HepG2 (cell line): Measurements from ENCODE around the gene SEMA6B. TPM values are rescaled to one million over a fixed set of nuclear protein-coding genes. Genes with fewer than 3 reads are reported as not detected.

Source experiments
- ATAC-seq: fragments of 200-7000 bp; cut with Tn5 transposase; 3 replicates; pipeline ENCODE4 v1.9.1; 2020; ENCODE audit warnings: mild to moderate bottlenecking, moderate library complexity
- BruUV-seq: library from RNA; stranded (reverse); fragments of 400-500 nt; replicated peaks from 2 replicates; lab custom pipeline; 2021; lab: Mats Ljungman, UMichigan
- CTCF ChIA-PET: fragments of 300-600 bp; formaldehyde crosslinking; extraction: SDS; loops from one replicate; lab custom pipeline; 2021; ENCODE audit warnings: low total read pairs, inconsistent platforms, low intra/inter-chr PET ratio; lab: Yijun Ruan, JAX
- POLR2A ChIA-PET: fragments of 350-600 bp; sonication (Branson Sonifier 250); formaldehyde crosslinking; loops from one replicate; lab custom pipeline; 2020; ENCODE audit warnings: antibody characterized with exemption, inconsistent platforms; lab: Yijun Ruan, JAX
- DNase-seq: peaks from one replicate; pipeline ENCODE4 v3.0.0-alpha.2; 2015; ENCODE audit warnings: low spot score
- FAIRE-seq: peaks from 3 replicates; lab custom pipeline; 2011; peaks lifted over from hg19 to GRCh38; lab: Jason Lieb, UNC
- H2AFZ ChIP-seq: one replicate; pipeline ENCODE4 v1.6.1; 2011; ENCODE audit warnings: low read length, inconsistent platforms
- H3K27ac ChIP-seq: fragments of 300-600 bp; 3 replicates; pipeline ENCODE4 v1.8.0; 2011; ENCODE audit warnings: mixed run types, mild to moderate bottlenecking, mixed read lengths, low read length, inconsistent platforms; ENCODE audit not compliant: insufficient read depth; ENCODE audit errors: extremely low read length
- H3K27me3 ChIP-seq, 2 experiments: fragments of 200-600 bp in 1 of 2; 2 replicates in 1 of 2; 3 replicates in 1 of 2; pipeline versions ENCODE4 v1.6.0 to v1.8.0; 2011; ENCODE audit warnings: low read length in 2 of 2, mild to moderate bottlenecking in 2 of 2, moderate library complexity in 2 of 2, inconsistent platforms in 1 of 2; ENCODE audit not compliant: insufficient read depth in 2 of 2, control insufficient read depth in 1 of 2
- H3K36me3 ChIP-seq, 2 experiments: fragments of 200-600 bp in 1 of 2; replicated peaks in 1 of 2; 2 replicates in 1 of 2; 3 replicates in 1 of 2; pipeline versions ENCODE4 v1.5.1 to v1.8.0; 2011; ENCODE audit warnings: low read length in 2 of 2, inconsistent platforms in 1 of 2; ENCODE audit not compliant: insufficient read depth in 2 of 2, control insufficient read depth in 1 of 2
- H3K4me1 ChIP-seq: 2 replicates; pipeline ENCODE4 v1.5.1; 2012; ENCODE audit warnings: low read length, inconsistent platforms; ENCODE audit not compliant: insufficient read depth
- H3K4me2 ChIP-seq: 2 replicates; pipeline ENCODE4 v1.6.0; 2011; ENCODE audit warnings: low read depth, low read length, inconsistent platforms
- H3K4me3 ChIP-seq, 3 experiments: fragments of 200-600 bp in 1 of 3; sonication (generic), shearing (Covaris generic) in 1 of 3; replicated peaks in 1 of 3; 2 replicates each; pipeline ENCODE4 v1.5.1; 2011 to 2016; ENCODE audit warnings: low read length in 3 of 3, inconsistent platforms in 2 of 3, low read depth in 2 of 3, mild to moderate bottlenecking in 2 of 3, control low read depth in 1 of 3, mixed read lengths in 1 of 3; ENCODE audit not compliant: insufficient read depth in 1 of 3
- H3K79me2 ChIP-seq: one replicate; pipeline ENCODE4 v1.6.1; 2011; ENCODE audit warnings: low read length, inconsistent platforms; ENCODE audit not compliant: insufficient read depth
- H3K9ac ChIP-seq: 2 replicates; pipeline ENCODE4 v1.6.0; 2011; ENCODE audit warnings: mild to moderate bottlenecking, low read depth, low read length, inconsistent platforms; ENCODE audit not compliant: insufficient read depth
- H3K9me3 ChIP-seq: 2 replicates; pipeline ENCODE4 v1.5.1; 2012; ENCODE audit warnings: mild to moderate bottlenecking, low read length
- H4K20me1 ChIP-seq: 2 replicates; pipeline ENCODE4 v1.6.0; 2011; ENCODE audit warnings: inconsistent platforms, mild to moderate bottlenecking, low read length, moderate library complexity; ENCODE audit not compliant: insufficient read depth
- GATAD2A ChIP-seq: IDR thresholded peaks from 2 replicates; pipeline ENCODE4 v1.6.1; 2016
- GMEB1 ChIP-seq: sonication (generic); formaldehyde crosslinking; IDR thresholded peaks from 2 replicates; pipeline ENCODE4 v1.5.1; 2020; ENCODE audit warnings: missing genetic modification reagents, mild to moderate bottlenecking, borderline replicate concordance
- MTA3 ChIP-seq: sonication (generic); formaldehyde crosslinking; IDR thresholded peaks from 2 replicates; pipeline ENCODE4 v1.4.0; 2020; ENCODE audit warnings: missing genetic modification reagents
- MTF2 ChIP-seq: sonication (generic); formaldehyde crosslinking; IDR thresholded peaks from 2 replicates; pipeline ENCODE4 v1.5.0; 2020; ENCODE audit warnings: missing genetic modification reagents, borderline replicate concordance
- PITX1 ChIP-seq: sonication (generic); formaldehyde crosslinking; IDR thresholded peaks from 2 replicates; pipeline ENCODE4 v1.5.1; 2020; ENCODE audit warnings: mild to moderate bottlenecking, missing genetic modification reagents
- ZBTB44 ChIP-seq: sonication (generic); formaldehyde crosslinking; IDR thresholded peaks from 2 replicates; pipeline ENCODE4 v1.4.0; 2020; ENCODE audit warnings: missing genetic modification reagents
- ZFP36 ChIP-seq: fragments of 150-350 bp; IDR thresholded peaks from 2 replicates; pipeline ENCODE4 v1.6.1; 2018; ENCODE audit warnings: borderline replicate concordance, low read length, low read depth; ENCODE audit not compliant: partially characterized antibody
- ZNF205 ChIP-seq: IDR thresholded peaks from 2 replicates; pipeline ENCODE4 v1.6.1; 2018; ENCODE audit warnings: missing biosample characterization, missing genetic modification reagents
- ZNF530 ChIP-seq: sonication (generic); formaldehyde crosslinking; IDR thresholded peaks from 2 replicates; pipeline ENCODE4 v1.5.0; 2020; ENCODE audit warnings: low read depth, mild to moderate bottlenecking, missing genetic modification reagents
- ZNF775 ChIP-seq: sonication (generic); formaldehyde crosslinking; IDR thresholded peaks from 2 replicates; pipeline ENCODE4 v1.4.0; 2020; ENCODE audit warnings: missing genetic modification reagents, mild to moderate bottlenecking, moderate library complexity, borderline replicate concordance
- ZNF782 ChIP-seq: sonication (generic); formaldehyde crosslinking; IDR thresholded peaks from 2 replicates; pipeline ENCODE4 v1.4.0; 2020; ENCODE audit warnings: missing genetic modification reagents, mild to moderate bottlenecking, borderline replicate concordance
- WGBS: methylation state at CpG from one replicate; pipeline ENCODE4 v1.1.6; 2017; ENCODE audit warnings: low lambda C conversion rate; 5-methylcytosine and 5-hydroxymethylcytosine counted together
- in situ Hi-C: cut with HindIII; loops from 2 replicates; pipeline ENCODE4 v1.10.0; 2017; ENCODE audit warnings: low pct_unique_long_range_greater_than_20kb; ENCODE audit not compliant: extremely low pct_ligation_motif_present
- intact Hi-C: fragments of 100-400 bp; cut with micrococcal nuclease; formaldehyde crosslinking; loops from one replicate; pipeline ENCODE4 v1.10.0; 2022; ENCODE audit not compliant: unreplicated experiment
- polyA plus RNA-seq, 8 experiments: library from polyadenylated mRNA; depleted of rRNA in 3 of 8; stranded (reverse) in 7 of 8; unstranded in 1 of 8; fragments of >200 nt; fragmentation: Illumina TruSeq in 4 of 8; extraction: Trizol in 4 of 8; gene quantifications; 2 replicates each; pipeline versions ENCODE4 v1.2.1 to v1.2.3, GENCODE V29; 2011 to 2016; ENCODE audit warnings: low read depth in 4 of 8, missing spikeins in 1 of 8, mixed read lengths in 1 of 8; ENCODE audit not compliant: insufficient read depth in 1 of 8
- total RNA-seq, 5 experiments: library from RNA; depleted of rRNA; stranded (reverse); fragments of >200 nt; fragmentation: Illumina TruSeq; extraction: Trizol; gene quantifications; 2 replicates each; pipeline ENCODE4 v1.2.3, GENCODE V29; 2016; ENCODE audit warnings: low read depth in 1 of 5
- TF ChIP-seq, protein P1 (sequence below): IDR thresholded peaks from 2 replicates; pipeline ENCODE4 v1.6.1; 2016; ENCODE audit warnings: low read depth, missing genetic modification reagents, missing compliant biosample characterization

SEMA6B gene
- total and polyA plus RNA-seq, 2 of the 13 experiments (the other 11 are each of a cell fraction or from before 2014, with no cell fraction given): 45.5 to 67.1 TPM

- intact Hi-C loops (loop anchor here (2.0 to 5.0 kb wide), 2 partner anchors 33 to 47 kb away; no protein-coding TSS in a partner anchor), in situ Hi-C loops (no loop called here)
- H3K27ac ChIP-seq: no peak overlapping the region
- H3K9ac ChIP-seq: 0 out of 2 replicates have a peak overlapping the region, but pooled peaks have one; percentile 24
- no TSS peak for BruUV-seq
- peak; percentile 65 for DNase-seq
- no peak overlapping the region for H2AFZ ChIP-seq
- no peaks in the 10 kb centered on the region for H3K79me2 ChIP-seq
- peaks cover 1 to 7% of the 10 kb centered on the region in 2 experiments; a peak in 2 of 5 replicates for H3K27me3 ChIP-seq
- peak; percentile 87 for ATAC-seq
- peak overlapping the region in 1 of 3 experiments; percentile 26; a peak in 2 of 6 replicates for H3K4me3 ChIP-seq
- FAIRE-seq: peak; percentile 87
- H3K36me3 ChIP-seq: no peaks in the 10 kb centered on the region
- ChIA-PET POLR2A (interaction anchor here (0.8 to 1.0 kb wide), 3 partner anchors 12 to 56 kb away, joined by 3 to 4 read pairs (median 3); no protein-coding TSS in a partner anchor), CTCF (interaction anchor here (1.2 kb wide), 2 partner anchors 44 to 46 kb away, joined by 7 to 9 read pairs; no protein-coding TSS in a partner anchor)
- WGBS: 11% methylated on average over 10 of the region's 11 CpGs
- H3K4me1 ChIP-seq: peaks cover 68% of the 10 kb centered on the region
- H4K20me1 ChIP-seq: no peaks in the 10 kb centered on the region
- peak overlapping the region; percentile 71 for H3K4me2 ChIP-seq
- H3K9me3 ChIP-seq: no peaks in the 10 kb centered on the region
- TF ChIP-seq MTF2 (CRISPR knock-in tag) (no peak), ZNF775 (CRISPR knock-in tag) (no peak), ZNF205 (0 out of 2 replicates have a peak, but pooled peaks have one; percentile 48), ZFP36 (peak; percentile 74), GATAD2A (CRISPR knock-in tag) (peak; percentile 73), MTA3 (CRISPR knock-in tag) (no peak), PITX1 (CRISPR knock-in tag) (no peak), GMEB1 (0 out of 2 replicates have a peak, but pooled peaks have one; percentile 4), ZBTB44 (CRISPR knock-in tag) (no peak), ZNF782 (CRISPR knock-in tag) (no peak), ZNF530 (CRISPR knock-in tag) (no peak)
- TF ChIP-seq, protein P1, sequence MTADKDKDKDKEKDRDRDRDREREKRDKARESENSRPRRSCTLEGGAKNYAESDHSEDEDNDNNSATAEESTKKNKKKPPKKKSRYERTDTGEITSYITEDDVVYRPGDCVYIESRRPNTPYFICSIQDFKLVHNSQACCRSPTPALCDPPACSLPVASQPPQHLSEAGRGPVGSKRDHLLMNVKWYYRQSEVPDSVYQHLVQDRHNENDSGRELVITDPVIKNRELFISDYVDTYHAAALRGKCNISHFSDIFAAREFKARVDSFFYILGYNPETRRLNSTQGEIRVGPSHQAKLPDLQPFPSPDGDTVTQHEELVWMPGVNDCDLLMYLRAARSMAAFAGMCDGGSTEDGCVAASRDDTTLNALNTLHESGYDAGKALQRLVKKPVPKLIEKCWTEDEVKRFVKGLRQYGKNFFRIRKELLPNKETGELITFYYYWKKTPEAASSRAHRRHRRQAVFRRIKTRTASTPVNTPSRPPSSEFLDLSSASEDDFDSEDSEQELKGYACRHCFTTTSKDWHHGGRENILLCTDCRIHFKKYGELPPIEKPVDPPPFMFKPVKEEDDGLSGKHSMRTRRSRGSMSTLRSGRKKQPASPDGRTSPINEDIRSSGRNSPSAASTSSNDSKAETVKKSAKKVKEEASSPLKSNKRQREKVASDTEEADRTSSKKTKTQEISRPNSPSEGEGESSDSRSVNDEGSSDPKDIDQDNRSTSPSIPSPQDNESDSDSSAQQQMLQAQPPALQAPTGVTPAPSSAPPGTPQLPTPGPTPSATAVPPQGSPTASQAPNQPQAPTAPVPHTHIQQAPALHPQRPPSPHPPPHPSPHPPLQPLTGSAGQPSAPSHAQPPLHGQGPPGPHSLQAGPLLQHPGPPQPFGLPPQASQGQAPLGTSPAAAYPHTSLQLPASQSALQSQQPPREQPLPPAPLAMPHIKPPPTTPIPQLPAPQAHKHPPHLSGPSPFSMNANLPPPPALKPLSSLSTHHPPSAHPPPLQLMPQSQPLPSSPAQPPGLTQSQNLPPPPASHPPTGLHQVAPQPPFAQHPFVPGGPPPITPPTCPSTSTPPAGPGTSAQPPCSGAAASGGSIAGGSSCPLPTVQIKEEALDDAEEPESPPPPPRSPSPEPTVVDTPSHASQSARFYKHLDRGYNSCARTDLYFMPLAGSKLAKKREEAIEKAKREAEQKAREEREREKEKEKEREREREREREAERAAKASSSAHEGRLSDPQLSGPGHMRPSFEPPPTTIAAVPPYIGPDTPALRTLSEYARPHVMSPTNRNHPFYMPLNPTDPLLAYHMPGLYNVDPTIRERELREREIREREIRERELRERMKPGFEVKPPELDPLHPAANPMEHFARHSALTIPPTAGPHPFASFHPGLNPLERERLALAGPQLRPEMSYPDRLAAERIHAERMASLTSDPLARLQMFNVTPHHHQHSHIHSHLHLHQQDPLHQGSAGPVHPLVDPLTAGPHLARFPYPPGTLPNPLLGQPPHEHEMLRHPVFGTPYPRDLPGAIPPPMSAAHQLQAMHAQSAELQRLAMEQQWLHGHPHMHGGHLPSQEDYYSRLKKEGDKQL: no peak
Observed at GRCh38 chr19:4589579-4590410, 30.3 kb upstream of the SEMA6B start.
